ENCODE measurements around the gene PPP2CA. TPM values are rescaled to one million over a fixed set of nuclear protein-coding genes. Genes with fewer than 3 reads are reported as not detected.
A peak's percentile ranks its signal among the peaks of the same experiment; 100 is the strongest.

PPP2CA gene
- total RNA-seq (100 to 1,000 TPM; 188 to 195 TPM), total RNA-seq (21.0 to 103 (median 34.9) reads per million in 172 experiments)
- polyA plus RNA-seq (2013, experiment 1 of 2): 97.7 TPM
- 116 TPM for polyA plus RNA-seq (2013, experiment 2 of 2)

GRCh38 chr5:134225780-134226440 is at the start of gene PPP2CA:
TSS of gene PPP2CA (minus strand) at chr5:134226073. CDS start at chr5:134225861, 212 bp downstream.
- Mint-ChIP-seq H3K4me1 (ENCODE audit: low read depth) (peaks cover 64% of the 10 kb centered on the region), H3K36me3 (ENCODE audit: low read depth) (peaks cover 55% of the 10 kb centered on the region), H3K4me3 (peak within 1 kb of the TSS; percentile 99), H3K27ac (peak within 1 kb of the TSS; percentile 100), H3K9me3 (no peaks in the 10 kb centered on the region), H3K27me3 (no peaks in the 10 kb centered on the region)
- DNase-seq (peak; percentile 98 to 100 (median 99)), ATAC-seq (ENCODE audit: poor library complexity) (peak; percentile 76)
- no peaks in the 10 kb centered on the region for H3K9me3 ChIP-seq (ENCODE audit: control insufficient read depth in 1 of 2, insufficient read depth in 1 of 2, low read length in 2 of 2)
- H3K27ac ChIP-seq (ENCODE audit: low read depth in 1 of 2, low read length in 2 of 2): peak within 1 kb of the TSS; percentile 100
- peaks cover 13% of the 10 kb centered on the region for H3K36me3 ChIP-seq (ENCODE audit: insufficient read depth, low read length)
- TF ChIP-seq CTCF (IDR thresholded peaks at IDR 0.05): no peak
- CTCF ChIA-PET: interaction anchor here (1.0 to 1.5 kb wide), 5 partner anchors 43 to 361 kb away, joined by 3 to 8 read pairs (median 4); no protein-coding TSS in a partner anchor
- peaks cover 23% of the 10 kb centered on the region for H3K4me1 ChIP-seq (ENCODE audit: insufficient read depth, low read length)
- intact Hi-C loops (cut with DNase I, micrococcal nuclease): loop anchor here (1.0 to 10.0 kb wide), 15 partner anchors 49 to 1731 kb away; partner anchors contain the start of genes SKP1 (in 2 of the 2), C5orf24 (in 1 of the 2), CAMLG (in 1 of the 2) and CDKL3 (in 1 of the 2)
- H3K4me3 ChIP-seq (ENCODE audit: low read length): peak within 1 kb of the TSS; percentile 75
- POLR2A ChIA-PET: interaction anchor here (0.7 to 4.9 kb wide), 52 partner anchors 9 to 1669 kb away, joined by 3 to 112 read pairs (median 5); partner anchors contain the start of genes C5orf15, C5orf24, CAMLG and CDKL3
- H3K27me3 ChIP-seq (ENCODE audit: control insufficient read depth in 1 of 2, insufficient read depth in 2 of 2, low read length in 2 of 2): no peaks in the 10 kb centered on the region

DNA sequence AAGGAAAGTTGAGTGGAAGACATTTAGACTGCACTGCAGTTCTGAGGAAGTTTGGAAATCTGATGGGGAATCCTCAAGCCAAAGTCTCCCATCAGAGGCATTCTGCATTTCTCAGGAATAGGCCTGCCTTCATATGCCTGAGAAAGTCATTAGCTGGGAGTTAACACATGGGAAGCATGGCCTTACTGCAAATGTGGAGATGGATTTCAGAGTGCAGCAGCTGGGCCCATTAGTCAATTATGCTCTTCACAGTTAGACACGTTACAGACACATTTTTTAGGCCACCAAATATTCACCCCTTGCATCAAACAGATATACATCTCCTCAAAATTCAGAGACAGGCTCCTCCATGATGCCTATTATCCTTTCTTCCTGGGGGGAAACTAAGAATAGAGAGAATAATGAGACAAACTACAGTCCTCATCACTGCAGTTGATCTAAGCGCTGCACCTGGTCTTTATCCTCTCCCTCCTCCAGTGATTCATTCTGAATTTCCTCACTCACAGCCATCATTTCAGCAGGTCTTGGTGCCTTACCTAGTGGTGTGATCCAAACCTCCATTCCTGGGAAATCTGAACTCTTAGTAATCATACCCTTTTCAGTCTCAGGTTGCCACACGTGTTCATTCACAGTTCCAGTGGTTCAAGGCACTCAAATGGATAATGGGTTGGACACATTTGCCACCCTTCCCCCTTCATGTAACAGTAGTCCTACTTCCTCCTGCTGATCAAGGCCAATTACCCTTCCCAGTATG is 47.9 kb upstream of the PPP2CA start:
- Histone ChIP-seq H3K27ac (ENCODE audit: low read depth in 1 of 2, low read length in 2 of 2) (no peak overlapping the region), H3K4me3 (ENCODE audit: low read length) (no peak overlapping the region), H3K27me3 (ENCODE audit: control insufficient read depth in 1 of 2, insufficient read depth in 2 of 2, low read length in 2 of 2) (no peaks in the 10 kb centered on the region), H3K9me3 (ENCODE audit: control insufficient read depth in 1 of 2, insufficient read depth in 1 of 2, low read length in 2 of 2) (peaks cover 0 to 8% of the 10 kb centered on the region in 2 experiments), H3K36me3 (ENCODE audit: insufficient read depth, low read length) (no peaks in the 10 kb centered on the region), H3K4me1 (ENCODE audit: insufficient read depth, low read length) (no peaks in the 10 kb centered on the region)
- ChIA-PET POLR2A (no interaction called here), CTCF (no interaction called here)
- no peaks in the 10 kb centered on the region for H3K9me3 Mint-ChIP-seq
- intact Hi-C loops (cut with DNase I, micrococcal nuclease): no loop called here
- no peaks in the 10 kb centered on the region for H3K4me1 Mint-ChIP-seq (ENCODE audit: low read depth)
- H3K36me3 Mint-ChIP-seq (ENCODE audit: low read depth): no peaks in the 10 kb centered on the region
- H3K4me3 Mint-ChIP-seq: no peak overlapping the region
- ATAC-seq (ENCODE audit: poor library complexity): no peak
- no peak overlapping the region for H3K27ac Mint-ChIP-seq
- TF ChIP-seq CTCF (IDR thresholded peaks at IDR 0.05): no peak
- no peak for DNase-seq
- no peaks in the 10 kb centered on the region for H3K27me3 Mint-ChIP-seq

DNA sequence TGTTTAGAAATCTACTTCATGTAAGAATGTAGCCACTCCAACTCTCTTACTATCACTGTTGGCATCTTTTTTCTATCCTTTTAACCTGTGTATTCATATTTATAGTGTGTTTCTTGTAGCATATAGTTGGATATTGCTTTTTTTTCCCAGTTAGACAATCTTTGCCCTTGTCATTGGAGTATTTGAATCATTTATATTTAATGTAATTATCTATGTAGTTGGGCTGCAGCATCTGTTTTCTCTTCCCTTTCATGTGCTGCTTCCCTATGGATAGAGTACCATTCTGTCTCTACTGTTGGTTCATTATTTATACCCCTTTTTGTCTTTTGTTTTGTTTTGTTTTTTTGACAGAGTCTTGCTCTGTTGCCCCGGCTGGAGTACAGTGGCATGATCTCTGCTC is 45.2 kb upstream of the PPP2CA start:
- no peak for ATAC-seq (ENCODE audit: poor library complexity)
- CTCF ChIA-PET: no interaction called here
- no peak overlapping the region for H3K27ac Mint-ChIP-seq

More for the DNA sequence above, 45.2 kb upstream of the PPP2CA start:
- intact Hi-C loops (cut with DNase I, micrococcal nuclease): no loop called here
- no peaks in the 10 kb centered on the region for H3K4me1 Mint-ChIP-seq (ENCODE audit: low read depth)
- H3K9me3 Mint-ChIP-seq: no peaks in the 10 kb centered on the region
- Histone ChIP-seq H3K27me3 (ENCODE audit: control insufficient read depth in 1 of 2, insufficient read depth in 2 of 2, low read length in 2 of 2) (no peaks in the 10 kb centered on the region), H3K4me1 (ENCODE audit: insufficient read depth, low read length) (no peaks in the 10 kb centered on the region), H3K27ac (ENCODE audit: low read depth in 1 of 2, low read length in 2 of 2) (no peak overlapping the region), H3K9me3 (ENCODE audit: control insufficient read depth in 1 of 2, insufficient read depth in 1 of 2, low read length in 2 of 2) (no peaks in the 10 kb centered on the region), H3K4me3 (ENCODE audit: low read length) (no peak overlapping the region), H3K36me3 (ENCODE audit: insufficient read depth, low read length) (no peaks in the 10 kb centered on the region)
- POLR2A ChIA-PET: no interaction called here
- H3K4me3 Mint-ChIP-seq: no peak overlapping the region
- no peaks in the 10 kb centered on the region for H3K27me3 Mint-ChIP-seq
- TF ChIP-seq CTCF (IDR thresholded peaks at IDR 0.05): no peak
- no peak for DNase-seq
- no peaks in the 10 kb centered on the region for H3K36me3 Mint-ChIP-seq (ENCODE audit: low read depth)

Measured in CD4-positive, alpha-beta T cell (primary cell).